ENCODE data around the gene SHB.

SHB gene

DNA sequence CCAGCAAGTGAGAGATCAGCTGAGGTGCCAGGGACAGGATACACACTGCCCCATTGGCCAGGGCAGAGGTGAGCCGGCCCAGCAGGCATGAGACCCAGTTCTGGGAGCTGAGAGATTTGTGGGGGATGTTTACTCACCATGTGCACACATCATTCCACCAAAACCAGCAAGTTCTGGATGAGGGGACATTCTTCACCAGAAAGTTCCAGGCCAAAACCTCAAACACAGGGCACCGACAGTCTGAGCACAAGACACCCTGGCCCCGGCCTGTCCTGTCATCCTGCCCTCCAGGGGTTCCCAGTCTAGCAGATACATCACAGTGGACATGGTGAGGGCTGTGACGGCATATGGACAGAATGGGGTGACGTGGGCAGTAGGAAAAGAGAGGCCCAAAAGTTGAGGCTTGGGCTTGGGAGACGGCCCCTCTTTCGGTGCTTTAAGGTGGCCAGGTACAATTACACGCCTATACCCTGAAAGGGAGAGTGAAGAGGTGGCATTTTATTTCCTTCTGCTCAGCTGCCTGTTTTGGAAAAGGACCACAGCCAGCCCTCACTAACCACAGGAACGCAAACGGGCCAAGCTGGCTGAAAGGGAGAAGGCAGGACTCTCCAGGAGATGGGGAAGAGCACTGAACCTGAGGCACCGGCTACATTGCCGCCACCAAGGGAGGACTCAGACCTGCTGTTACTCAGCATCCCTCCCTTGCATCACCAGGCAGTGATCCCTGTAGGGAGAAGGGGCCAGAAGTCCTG, 64.0 kb downstream of the SHB start:
- DNase-seq = no peak

GRCh38 chr9:38003946-38004808, 64.8 kb downstream of the SHB start:
- no peak for DNase-seq

GRCh38 chr9:38003230-38003629, 65.8 kb downstream of the SHB start:
- no peak for DNase-seq

DNA sequence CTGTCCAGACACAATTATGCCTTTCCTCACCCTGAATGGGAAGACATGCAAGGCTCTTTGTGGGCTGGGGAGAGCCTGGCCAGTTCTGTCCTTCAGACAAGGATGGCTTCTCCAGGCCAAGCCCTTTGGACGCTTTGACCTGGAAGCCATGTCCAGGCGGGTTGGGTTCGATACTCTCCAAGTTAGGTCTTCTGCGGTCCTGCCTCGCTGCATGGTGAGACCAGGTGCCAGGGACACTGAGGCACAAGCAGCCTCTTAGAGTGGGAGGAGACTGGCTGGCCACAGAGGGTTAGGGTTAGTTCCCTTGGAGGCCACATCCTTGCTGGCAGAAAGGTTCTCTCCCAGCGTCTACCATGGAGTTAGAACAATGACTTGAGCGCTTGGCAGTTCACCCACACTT, 67.6 kb downstream of the SHB start:
- DNase-seq = no peak

GRCh38 chr9:38000735-38001134, 68.3 kb downstream of the SHB start:
- DNase-seq = no peak

DNA sequence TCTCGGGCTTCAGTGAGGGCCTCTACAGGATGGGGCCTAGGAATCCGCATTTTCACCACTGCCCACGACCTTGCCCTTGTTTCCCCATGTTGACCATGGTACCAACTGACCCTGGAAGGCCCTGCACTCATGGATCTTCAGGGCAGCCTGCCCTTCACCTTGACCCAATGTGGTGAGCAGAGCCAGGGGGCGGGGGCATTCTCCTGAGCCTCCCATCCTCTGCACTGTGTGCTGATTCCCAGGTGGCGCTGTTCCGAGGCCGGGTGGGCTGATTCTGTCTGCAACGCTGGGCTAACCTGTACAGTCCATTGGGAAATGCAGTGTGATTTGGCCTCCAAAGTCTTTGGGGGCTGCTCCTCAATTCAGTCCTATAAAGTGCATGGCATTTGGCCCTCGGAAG, 68.7 kb downstream of the SHB start:
- no peak for DNase-seq

DNA sequence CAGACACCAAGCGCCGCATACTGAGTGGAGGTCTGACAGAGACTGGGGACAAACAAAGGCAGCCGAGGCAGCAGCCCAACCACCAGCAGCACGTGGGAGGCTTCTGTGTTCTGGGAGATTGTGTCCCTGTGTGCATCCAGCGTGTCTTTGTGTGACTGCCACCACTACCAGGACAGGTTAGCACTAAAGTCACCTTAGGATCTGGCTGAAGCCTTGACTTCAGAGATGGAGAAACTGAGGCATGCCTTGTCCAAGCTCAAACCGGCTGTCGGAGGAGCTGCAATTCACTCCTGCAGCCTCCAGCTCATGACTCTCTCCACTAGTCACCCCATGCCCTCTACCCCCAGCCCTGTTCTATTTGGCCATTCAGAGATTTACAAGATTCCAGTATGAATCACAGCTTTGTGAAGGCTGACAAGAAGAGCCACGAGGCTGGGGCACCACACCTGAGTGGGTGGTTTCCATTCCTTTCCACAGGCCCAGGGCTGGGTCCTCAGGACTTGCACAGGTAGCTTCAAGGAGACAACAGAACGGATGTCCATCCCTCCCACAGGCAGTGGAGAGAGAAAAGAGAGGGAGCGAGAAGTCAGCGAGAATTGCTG, 69.3 kb downstream of the SHB start:
- DNase-seq = no peak

DNA sequence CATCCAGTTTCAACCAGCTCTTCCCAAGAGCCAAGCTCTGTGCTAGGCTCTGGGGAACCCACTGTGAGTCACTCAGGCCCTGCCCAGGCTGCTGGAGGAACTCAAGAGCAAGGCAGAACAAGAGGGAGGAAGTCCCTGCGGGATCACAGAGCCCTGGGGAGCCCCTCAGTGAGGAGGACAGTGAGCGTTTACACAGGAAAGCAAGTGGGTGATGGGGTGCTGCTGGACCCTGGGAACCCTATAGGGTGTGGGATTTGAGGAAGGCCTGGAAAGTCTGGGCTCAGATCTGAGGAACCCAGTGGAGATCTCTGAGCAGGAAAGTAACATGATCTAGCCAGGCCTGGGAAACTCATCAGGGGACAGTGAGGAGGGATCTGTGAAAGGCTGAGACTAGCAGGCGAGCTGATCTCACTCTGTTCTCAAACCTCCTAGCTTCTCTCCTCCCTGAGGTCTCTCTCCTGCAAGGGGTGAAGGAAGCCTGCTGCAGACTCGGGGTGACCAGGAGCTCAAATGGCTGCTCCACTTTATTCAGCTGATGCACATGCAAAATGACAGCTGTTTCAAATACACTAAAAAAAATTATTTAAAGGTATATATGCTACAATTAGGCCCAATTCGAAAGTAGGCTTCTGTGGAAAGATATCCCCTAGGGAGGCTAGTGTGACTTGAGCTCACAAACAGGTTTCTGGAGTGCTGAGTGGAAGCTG, 70.0 kb downstream of the SHB start:
- DNase-seq = no peak

- DNase-seq = no peak
Measured at GRCh38 chr9:37997636-37998374, 71.2 kb downstream of the SHB start.

- no peak for DNase-seq
Measured at GRCh38 chr9:37996819-37997217, 72.2 kb downstream of the SHB start.

DNA sequence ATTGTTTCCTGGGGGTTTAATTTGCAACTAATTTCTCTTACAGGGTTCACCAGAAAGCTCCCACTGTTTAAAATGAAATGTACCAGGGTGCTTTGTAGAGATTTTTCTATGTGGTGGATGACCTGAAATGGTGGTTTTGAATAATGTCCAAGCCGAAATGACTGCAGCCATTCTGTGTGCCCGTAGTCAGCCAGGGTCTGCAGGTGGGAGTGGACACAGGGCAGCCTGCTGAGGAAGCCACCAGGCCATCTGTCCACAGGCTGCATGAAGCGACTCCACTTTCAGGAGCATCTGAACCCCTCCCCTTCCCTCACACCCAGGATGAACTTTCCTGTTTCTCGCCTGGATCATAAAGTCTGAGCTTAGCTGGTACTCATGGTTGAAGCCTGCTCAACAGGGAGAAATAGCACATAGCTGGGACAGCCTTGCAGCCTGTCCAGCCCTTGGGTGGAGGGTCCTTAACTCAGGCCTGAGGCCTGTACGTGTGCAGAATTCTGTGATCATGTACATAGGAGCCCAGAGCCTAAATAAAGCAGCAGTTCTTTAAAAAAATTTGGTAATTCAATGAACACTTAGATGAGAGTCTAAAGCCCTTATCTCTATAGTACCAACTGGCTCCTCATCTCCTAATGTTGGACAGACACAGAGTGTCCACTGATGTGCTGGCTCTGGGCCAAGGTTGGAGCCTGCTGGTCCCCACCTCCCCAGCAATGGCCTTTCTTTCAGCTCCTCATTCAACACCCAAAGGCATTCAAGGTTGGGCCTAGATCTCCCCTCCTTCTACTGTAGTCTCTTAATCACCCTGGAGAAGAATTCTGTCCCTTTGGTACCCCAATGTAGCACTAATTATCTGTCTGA, 72.8 kb downstream of the SHB start:
- DNase-seq = no peak

DNA sequence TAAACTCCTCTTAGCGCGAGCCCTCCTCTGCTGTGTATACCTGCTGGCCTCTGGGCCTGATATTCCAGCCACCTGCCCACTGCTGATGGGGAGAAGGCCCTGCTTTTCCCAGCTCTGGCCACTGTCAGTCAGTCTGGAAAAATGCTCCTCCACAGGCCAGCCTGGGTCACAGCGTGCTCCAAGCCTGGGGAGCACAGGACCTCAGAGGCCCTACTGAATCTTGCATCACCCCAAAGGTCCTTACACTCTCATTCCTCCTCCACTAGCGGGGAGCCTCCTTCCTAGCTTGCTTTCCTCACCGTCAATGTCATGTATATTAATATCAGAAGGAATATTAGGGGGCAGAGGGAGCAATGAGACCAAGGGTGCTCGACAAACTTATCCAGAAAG, 73.7 kb downstream of the SHB start:
- no peak for DNase-seq

- DNase-seq = peak; percentile 88
Measured at GRCh38 chr9:37994639-37995347, 74.2 kb downstream of the SHB start.

- DNase-seq = no peak
Measured at GRCh38 chr9:37992924-37993349, 76.1 kb downstream of the SHB start.

DNA sequence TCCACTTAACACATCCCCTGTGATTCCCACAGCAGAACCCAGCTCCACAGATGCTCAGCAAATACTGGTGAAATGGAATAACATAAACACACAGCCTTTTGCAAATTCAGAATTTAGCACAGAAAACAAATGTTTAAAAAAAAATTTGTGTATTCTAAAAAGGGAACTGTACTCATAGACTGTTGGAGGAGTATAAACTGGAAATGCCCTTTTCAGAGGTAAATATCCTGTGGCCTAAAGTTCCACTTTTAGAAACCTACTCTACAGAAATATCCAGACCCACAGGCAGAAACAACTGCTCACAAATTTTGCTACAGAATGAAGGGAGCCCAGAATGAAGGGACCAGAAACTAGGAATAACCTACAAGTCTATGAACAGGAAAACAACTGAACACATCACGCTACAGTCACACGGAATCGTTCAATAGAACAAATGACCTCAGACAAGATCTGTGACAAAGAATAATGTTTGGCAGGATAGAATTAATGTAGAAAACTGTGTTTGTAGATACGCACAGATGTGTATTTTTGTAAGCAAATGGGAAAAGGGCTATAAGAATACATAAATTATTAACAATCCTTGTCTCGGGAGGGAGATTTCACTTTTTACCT, 78.5 kb downstream of the SHB start:
- DNase-seq = no peak

DNA sequence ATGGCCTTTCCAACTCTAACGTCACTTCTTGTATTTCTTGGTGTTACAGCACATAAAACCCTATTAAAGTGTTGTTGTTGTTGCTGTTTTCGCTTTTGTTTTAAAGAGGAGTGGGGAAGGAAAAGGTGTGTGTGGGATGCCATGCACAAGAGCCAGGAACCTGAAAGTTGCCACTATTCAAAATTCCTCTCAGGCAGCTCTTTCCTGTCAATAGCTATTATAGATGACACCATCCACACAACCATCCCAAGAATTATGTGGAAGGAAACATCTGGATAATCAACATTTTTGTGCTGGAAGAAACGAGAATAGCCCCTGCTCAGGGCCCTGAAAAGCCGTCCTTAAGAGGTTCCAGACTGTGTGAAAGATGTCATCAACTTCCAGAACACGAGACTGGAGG, 79.3 kb downstream of the SHB start:
- DNase-seq = no peak

DNA sequence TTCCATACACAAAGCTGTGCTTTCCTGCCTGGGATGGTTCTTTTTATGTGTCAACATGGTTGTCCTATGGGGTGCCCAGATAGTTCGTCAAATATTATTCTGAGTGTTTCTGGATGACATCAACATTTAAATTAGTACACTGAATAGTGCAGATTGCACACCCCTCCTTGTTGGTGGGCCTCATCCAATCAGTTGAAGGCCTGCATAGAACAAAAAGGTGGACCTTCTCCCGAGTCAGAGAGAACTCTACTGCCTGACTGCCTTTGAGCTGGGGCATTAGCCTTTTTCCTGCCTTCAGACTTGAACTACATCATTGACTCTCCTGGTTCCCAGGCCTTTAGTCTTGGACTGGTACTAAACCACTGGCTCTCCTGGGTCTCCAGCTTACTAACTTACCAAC, 80.4 kb downstream of the SHB start:
- no peak for DNase-seq

- no peak for DNase-seq
Measured at GRCh38 chr9:37988041-37988440, 81.0 kb downstream of the SHB start.

DNA sequence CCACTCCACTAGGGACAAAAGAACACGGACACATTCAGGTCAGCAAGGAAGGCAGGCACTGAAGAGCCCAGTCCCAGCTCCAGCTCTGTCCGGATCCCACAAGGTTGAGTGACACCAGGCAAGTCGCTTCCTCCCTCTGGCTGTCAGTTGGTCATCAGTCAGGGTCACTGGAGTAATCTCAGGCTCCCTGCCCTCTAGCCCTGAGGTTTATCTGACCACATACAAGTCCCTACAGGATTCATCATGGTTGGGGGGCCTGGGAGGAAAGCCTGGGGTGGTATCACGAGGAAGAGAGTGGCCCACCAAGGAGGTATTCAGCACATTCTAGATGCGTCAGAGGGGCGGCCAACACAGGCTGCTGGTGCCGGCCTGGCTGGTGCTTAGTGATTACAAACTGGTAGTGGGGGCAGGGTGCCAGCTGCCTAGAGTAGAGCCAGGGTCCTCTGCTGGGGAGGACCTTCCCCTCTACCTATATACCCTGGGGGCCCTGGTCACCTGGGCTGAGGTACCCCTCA, 81.5 kb downstream of the SHB start:
- peak; percentile 57 for DNase-seq

GRCh38 chr9:37986771-37987258, 82.2 kb downstream of the SHB start:
- DNase-seq = no peak
